ENCODE data around the gene MMP13.
"Not testable (repeated sequence)": the region's sequence is repeated elsewhere in the genome, so short reads cannot be mapped to it uniquely, and the experiment has no call there.

MMP13 gene

DNA sequence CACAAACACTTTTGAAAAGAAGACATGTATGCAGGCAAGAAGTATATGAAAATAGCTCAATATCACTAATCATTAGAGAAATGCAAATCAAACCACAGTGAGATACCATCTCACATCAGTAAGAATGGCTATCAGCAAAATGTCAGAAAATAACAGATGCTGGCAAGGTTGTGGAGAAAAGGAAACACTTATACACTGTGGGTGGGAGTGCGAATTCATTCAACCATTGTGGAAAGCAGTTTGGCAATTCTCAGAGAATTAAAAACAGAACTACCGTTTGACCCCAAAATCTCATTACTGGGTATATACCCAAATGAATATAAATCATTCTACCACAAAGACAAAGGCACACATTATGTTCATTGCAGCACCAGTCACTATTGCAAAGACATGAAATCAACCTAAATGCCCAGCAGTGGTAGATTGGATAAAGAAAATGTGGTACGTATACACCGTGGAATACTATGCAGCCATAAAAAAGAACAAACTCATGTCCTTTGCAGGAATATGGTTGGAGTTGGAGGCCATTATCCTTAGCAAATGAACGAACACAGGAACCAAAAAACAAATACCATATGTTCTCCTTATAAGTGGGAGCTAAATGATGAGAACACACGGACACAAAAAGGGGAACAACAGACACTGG is 18.5 kb downstream of the MMP13 start:
- DNase-seq (ENCODE audit: low read depth in 1 of 2, low spot score in 1 of 2), result no peak

DNA sequence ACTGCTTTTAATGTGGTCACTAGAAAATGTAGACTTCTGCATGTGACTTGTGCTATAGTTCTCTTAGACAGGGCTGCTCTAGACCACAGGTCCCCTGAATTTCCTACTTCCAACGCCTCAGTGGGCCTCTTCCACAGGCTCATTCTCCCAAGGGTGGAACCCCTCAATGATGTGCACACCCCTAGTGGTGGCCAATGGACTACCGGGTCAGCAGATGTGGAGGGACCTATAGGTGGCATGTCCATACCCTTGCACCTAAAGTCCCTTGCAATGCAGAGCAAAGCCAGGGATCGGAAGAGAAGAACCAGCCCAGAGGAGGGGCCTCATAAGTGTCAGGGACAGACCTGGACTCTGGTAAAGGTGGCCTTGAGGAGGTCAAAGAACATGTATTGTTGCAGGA is 20.0 kb downstream of the MMP13 start:
- no peak for DNase-seq (ENCODE audit: low read depth in 1 of 2, low spot score in 1 of 2)

DNA sequence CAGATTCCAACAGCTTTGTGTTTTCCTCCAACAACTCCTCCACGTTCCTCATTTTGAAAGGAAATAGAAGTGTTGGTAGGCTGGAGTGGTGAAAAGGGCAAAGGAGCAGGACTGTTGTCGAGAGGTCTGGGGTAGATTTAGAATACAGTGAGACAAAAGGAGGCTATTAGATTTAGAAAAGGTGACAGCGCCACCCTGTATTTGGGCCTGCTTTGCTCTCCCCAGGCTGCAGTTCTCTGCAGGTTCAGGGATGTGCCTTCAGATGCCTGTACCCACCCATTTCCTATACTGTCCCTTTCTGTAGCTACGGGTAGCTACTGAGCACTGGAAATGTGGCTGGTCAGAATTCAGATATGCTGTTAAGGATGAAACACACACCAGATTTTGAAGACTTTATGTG is 20.8 kb downstream of the MMP13 start:
- no peak for DNase-seq (ENCODE audit: low read depth in 1 of 2, low spot score in 1 of 2)

DNA sequence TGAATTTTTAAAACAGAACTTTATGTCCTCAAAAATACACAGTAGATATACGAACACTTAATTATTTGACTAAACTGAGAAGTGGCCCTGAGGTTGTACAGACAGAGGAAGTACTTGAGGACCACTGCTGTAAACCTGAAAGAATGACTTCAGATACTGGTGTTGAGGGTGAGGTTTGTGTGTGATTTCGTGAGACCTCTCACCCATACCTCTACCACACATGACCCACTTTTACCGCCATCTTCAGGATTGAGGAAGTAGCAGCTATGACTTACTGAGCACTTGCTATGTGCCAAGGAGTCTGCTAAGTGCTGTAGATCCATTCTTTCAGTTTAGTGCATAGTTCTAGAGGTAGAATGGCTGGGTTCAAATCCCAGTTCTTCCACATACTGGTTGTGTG is 21.9 kb downstream of the MMP13 start:
- no peak for DNase-seq (ENCODE audit: low read depth in 1 of 2, low spot score in 1 of 2)

DNA sequence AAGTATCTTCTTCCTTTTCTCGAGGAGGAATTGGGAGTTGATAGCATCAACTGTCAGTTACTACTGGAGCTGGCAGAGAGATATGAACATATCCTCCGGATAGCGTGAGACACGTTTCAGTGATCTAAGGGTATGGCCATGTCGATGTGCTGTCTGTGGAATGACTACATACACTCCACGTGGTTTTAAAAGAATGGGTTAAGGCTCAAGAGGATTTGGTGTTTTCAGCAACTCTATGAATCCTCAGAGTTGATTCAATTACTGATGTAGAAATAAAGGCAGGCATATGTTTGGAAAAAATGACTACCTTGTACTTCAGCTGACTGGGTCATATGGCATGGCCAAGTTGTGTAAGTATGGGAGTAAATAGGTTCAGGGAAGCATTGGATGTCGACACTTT is 22.9 kb downstream of the MMP13 start:
- DNase-seq (ENCODE audit: low read depth in 1 of 2, low spot score in 1 of 2), result no peak

DNA sequence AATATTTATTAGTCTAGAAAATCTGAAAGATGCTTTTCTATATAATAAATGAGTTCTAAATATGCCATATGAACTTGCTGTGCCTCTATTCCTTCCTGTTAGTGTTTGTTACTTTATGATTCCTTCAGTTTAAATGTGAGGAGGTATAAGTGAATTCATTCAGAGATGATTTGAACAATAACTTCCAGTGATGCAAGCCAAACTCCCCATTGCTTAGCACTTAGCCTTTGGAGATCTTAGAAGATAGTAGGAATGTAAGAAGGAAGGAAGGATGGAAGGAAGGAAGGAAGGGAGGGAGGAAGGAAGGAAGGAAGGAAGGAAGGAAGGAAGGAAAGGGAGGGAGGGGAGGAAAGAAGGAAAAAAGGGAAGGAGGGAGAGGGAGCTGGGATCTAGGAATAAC is 25.1 kb downstream of the MMP13 start:
- DNase-seq (ENCODE audit: low read depth in 1 of 2, low spot score in 1 of 2), result no peak

DNA sequence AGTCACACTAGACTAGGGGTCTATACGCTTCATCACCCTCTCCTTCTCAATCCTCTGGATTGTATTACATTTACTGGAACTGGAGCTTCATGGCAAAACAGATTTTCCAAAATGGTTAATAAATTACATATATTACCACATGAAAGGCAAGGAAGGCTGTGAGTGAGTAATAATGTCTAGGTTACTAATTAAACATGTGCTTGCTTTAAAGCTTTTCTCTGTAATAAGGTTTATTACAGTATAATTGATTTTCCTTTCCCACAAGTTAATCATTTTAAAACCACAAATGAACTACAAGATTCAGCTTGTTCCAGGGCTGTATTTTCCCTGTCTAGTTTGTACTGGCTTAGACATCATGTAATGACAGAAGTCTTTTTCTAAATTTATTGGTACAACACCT is 25.6 kb downstream of the MMP13 start:
- DNase-seq (ENCODE audit: low read depth in 1 of 2, low spot score in 1 of 2), result no peak

DNA sequence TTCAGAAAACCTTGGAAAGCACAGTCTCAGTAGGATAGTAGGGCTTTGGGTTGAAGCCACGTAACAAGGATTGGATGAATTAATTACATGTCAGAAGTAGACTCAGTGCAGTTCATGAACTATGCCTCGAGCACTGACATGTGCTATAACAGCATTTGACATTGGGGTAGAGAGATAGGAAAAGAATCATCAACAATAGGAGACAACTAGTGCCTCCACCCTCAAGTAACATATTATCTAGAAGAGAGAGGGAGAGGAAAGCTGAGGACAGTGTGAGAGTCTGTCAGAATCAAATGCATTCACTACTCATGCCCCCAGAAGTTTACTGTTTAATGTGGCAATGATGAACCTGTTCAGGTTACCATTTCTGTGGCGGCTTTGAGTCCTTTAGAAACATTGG is 26.4 kb downstream of the MMP13 start:
- DNase-seq (ENCODE audit: low read depth in 1 of 2, low spot score in 1 of 2), result no peak

DNA sequence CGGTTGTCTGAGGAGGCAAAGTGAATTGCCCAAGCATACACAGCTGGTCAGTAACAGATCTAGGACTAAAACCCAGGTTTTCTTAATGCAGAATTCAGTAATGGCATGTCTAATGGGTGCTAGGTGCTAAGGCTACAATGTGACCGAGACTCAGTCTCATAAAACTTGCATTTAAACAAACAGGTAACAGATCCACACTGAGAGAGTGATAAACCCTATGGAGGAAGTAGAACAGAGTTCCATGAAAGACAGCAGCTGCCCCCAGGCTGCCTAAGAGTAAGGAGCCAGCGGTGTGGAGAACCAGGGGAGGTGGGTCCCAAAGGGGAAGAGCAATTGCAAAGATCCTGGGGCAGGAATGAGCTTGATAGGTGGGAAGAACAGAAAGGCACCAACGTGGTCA is 27.3 kb downstream of the MMP13 start:
- DNase-seq (ENCODE audit: low read depth in 1 of 2, low spot score in 1 of 2), result no peak

DNA sequence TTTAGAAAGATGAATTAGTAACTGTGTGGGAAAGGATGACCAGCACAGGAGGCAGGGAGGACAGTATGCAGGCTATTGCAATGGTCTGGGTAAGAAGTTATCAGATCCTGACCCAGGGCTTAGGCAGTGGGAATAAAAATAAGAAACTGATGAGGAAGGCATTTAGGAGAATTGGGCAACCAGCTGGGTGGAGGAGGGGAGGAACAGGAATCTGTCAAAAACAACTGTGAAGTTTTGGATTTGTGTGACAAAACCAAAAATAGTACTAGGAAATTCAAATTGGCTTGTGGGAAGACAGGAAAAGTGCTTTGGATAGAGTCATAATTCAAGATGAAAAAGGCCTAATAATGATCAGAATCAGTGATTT is 27.9 kb downstream of the MMP13 start:
- DNase-seq (ENCODE audit: low read depth in 1 of 2, low spot score in 1 of 2), result no peak

DNA sequence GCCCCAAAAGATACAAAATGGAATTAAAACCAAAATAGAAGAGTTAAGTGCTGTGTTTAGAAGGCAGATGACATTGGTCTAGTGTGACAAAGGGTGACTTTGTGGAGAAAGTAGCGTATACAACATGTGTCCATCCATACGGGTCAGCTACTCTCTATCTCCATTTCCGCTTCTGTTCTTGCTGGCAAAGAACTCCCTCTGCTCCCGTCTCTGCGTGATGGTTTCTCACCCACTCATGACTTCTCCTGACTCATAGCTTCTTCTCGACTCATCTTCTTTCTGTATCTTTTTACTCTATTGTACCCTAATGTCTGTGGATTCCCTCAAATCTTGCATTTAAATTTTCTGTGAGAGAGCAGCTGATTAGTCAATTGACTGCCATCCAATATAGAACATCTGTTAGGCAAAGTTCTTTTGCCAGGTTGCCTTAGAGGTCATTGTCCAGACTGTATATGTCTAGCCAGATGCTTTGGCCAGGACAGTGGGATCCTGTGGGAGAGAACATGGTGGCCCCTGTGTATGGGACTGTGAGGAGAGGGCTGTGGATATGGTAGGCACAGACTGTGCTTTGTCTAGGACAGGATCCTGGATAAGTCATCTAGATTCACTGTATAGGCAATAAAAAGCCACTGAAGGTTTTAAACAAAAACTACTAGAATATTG is 28.4 kb downstream of the MMP13 start:
- DNase-seq (ENCODE audit: low read depth in 1 of 2, low spot score in 1 of 2), result no peak

DNA sequence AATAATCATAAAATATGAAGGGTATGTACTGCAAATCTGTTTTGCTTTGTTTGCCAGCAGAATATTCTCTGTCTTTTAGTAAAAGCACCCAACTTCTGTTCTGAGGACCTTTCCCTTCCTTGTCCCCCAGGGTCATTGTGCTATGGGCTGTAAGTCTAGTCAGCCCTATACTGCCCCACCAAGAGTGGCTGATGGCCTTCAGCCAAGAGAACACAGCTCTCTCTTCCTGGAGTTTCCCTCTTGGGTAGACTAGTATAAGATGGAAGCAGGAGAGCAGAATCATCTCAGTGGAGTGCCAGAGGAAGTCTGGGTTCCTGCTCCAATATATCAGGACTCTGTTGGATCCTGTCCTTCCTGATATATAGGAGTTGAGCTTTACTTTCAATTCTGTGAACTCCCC is 29.0 kb downstream of the MMP13 start:
- no peak for DNase-seq (ENCODE audit: low read depth in 1 of 2, low spot score in 1 of 2)

DNA sequence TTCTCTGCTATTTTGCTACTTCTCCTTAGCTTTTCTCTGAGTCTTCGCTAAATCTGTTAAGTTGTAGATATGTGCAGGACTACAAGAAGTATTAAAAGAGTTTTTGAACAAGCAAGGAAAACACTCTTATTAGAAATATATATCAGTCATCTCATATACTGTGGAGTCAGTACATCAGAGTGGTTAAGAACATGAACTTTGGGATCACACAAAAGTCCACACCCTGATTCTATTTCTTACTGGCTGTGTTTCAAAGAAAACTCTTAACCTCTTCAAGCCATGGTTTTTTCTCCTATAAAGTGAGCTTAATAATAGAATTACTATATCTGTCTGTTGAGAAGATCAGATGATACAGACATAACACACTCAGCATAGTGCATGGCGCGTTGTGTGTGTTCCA is 29.5 kb downstream of the MMP13 start:
- no peak for DNase-seq (ENCODE audit: low read depth in 1 of 2, low spot score in 1 of 2)

DNA sequence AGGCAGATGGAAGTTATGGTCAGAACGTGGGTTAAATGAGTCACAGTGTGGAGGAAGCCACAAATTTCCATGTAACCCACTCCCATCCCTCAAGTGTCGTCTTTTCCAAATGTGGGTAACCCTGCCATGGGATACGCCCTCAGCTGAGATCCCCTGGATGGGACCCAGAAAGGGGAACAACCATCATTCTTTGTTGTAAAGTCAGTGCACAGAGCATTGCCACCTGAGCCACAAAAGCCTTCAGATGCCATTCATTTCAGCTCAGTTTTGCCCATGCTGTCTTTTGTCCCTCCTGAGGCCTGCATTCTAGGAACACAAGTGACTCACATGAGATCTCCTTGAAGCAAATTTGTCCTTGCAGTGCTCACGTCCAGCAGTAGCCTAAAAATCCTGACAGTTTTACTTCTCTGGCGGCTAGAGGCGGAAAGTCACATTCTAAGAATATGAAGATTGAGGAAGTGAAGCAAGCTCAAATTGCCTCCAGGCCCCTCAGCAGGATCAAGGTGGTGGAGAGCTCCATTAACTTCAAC is 30.6 kb downstream of the MMP13 start:
- DNase-seq (ENCODE audit: low read depth in 1 of 2, low spot score in 1 of 2), result no peak

DNA sequence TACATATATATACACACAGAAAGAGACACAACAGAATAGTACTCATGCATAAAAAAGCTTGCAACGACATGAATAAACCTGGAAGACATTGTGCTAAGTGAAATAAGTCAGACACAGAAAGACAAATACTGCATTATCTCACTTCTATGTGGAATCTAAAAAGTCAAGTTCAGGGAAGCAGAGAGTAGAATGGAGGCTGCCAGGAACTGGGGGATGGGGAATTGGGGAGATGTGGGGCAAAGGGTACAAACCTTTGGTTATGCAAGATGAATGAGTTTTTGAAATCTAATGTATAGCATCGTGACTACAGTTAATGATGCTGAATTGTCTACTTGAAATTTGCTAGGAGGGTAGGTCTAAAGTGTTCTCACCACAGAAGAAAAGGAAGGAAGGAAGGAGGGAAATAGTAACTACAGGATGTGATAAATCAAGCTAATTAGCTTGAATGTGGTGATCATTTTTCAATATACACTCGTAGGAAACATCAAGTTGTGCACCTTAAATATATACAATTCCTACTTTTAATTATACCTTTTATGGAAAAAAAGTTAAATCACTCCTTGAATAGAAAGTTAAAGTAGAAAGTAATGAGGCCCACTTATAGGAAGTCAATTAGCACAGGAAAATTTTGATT is 33.8 kb downstream of the MMP13 start:
- DNase-seq (ENCODE audit: low read depth in 1 of 2, low spot score in 1 of 2), result no peak

DNA sequence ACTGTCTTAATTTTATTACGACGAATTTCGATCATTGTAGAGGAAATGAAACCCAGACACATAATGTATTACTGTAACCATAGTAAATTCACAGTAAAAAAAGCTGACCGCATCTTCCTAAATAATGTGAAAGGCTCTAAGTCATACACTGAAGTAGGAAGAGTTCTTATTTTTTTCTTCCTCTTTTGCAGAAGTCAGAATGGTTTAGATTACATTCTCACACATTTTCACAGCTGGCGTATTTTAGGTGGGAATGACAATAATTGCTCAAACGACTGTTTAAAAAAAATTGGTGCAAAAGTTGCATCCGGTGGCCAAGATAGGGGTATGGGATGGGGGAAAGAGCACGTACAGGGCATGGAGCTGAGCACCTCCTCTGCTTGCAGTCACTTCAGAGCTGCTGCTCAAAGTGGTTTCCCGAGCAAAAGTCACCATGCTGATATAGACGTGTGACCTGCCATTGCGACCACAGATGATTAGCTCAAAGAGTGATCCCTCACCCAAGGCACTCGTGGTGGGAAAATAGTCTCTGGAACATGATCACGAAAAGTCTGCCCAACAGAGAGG is 35.3 kb downstream of the MMP13 start:
- no peak for DNase-seq (ENCODE audit: low read depth in 1 of 2, low spot score in 1 of 2)

DNA sequence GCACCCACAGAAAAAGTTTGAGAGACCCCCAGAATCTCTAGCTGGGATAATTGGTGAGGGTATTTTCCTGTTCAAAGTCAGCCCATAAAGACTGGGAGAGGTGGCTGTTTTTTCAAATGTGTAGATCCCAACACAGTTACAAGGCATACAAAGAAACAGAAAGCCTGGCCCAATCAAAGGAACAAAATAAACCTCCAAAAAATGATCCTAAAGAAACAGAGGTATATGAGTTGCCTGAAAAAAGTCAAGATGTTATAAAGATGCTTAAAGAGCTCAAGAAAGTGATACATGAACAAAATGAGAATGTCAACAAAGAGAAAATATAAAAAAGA is 40.5 kb downstream of the MMP13 start:
- no peak for DNase-seq (ENCODE audit: low read depth in 1 of 2, low spot score in 1 of 2)

DNA sequence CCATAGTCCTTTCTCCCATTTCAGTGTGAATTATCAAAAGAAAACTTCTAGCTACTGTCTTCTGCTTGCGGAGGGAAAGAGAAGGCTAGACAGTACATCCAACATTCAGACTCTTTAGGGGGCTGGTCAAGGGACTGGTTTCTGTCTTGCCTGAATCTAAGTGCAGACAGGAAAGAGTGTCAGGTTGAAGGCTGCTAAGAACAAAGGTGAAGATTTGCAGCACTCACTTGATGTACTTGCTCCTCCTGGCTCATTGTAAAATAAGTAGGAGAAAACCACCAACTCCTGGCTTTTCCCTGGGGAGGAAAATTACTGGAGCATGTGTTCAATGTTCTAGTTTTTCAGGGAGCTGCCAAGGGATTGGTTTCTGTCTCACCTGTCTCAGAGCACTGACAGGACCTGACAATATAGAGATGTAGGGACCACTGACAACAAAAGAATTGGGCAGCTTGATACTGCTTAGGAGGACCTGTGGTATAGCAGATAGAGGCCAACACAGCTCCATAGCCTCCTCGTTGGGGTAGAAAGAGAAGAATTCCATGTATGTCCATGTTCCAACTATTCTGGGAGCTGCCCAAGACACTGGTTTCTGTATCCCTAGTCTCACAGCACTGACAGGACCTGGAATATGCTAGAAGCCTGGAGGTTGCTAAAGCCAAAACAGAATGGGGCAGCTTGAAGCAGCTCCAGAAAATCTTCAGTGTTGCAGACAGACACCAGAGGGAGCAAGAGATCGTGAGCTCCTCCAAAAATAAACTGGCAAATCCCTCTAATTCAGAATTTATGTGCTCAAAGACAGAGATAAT is 41.1 kb downstream of the MMP13 start:
- DNase-seq (ENCODE audit: low read depth in 1 of 2, low spot score in 1 of 2), result no peak

DNA sequence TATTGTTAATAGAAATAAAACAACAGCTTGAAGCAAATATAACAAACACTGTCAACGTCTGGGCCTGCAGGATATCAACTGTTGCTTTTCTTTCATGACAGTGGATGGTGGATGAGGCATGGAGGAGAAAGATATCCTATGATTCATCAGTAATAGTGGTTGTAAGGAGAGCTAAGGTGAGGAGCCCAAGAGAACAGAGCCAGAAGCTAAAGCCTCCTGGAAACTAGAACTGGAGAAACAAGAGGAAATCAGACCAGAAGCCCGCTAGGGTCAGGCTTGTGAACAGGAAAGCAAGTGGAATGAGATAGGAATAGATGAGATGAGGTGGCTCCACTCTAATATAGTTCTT is 43.1 kb downstream of the MMP13 start:
- DNase-seq (ENCODE audit: low read depth in 1 of 2, low spot score in 1 of 2), result no peak

DNA sequence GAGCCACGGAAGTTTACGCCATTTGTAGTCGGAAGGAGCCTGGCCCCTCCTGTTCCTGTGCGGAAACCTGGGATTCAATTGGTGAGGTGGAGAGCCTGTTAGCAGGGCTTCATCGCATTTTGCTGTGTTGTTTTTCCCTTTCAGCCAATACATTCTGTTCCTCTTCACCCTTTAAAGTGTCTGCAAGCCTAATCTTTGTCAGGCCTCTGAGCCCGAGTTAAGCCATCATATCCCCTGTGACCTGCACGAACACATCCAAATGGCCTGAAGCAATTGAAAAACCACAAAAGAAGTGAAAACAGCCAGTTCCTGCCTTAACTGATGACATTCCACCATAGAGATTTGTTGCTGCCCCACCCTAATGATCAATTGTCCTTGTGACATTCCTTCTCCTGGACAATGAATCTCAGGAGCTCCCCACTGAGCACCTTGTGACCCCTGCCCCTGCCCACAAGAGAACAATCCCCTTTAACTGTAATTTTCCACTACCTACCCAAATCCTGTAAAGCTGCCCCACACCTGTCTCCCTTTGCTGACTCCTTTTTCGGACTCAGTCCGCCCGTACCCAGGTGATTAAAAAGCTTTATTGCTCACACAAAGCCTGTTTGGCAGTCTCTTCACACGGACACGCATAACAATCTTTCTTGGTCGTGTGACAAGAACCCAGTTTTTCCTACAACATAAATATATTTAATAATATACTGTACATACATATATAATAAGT is 43.6 kb downstream of the MMP13 start:
- no peak for DNase-seq (ENCODE audit: low read depth in 1 of 2, low spot score in 1 of 2)

DNA sequence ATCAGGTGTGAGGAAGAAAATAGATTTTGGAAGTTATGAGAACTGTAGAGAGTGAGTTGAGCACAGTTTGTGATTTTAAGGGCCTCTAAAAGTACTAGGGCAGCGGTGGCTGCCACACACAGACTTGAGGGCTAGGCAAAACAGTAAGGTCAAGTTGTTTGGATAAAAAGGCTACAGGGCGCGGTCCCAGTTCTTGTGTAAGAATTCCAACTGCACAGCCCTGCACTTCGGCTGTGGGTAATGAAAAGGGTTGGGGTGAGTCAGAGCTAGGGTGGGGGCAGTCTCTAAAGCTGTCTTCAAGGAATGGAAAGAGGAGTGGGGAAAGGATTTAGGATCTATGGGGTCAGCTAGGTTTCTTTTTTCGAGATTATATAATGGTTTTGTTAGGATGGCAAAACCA is 49.7 kb downstream of the MMP13 start:
- DNase-seq (ENCODE audit: low read depth in 1 of 2, low spot score in 1 of 2), result not testable (repeated sequence)

Data from activated T-helper 1 cell treated with anti-CD3 and anti-CD28 coated beads, Interleukin-2, amount 50 U/mL, for 16 hours (primary cell).